Measurements from ENCODE around the gene PIEZO2.

GRCh38 chr18:11002796-11003195 lies 146.6 kb downstream of the PIEZO2 start:
- TF ChIP-seq CTCF (IDR thresholded peaks at IDR 0.05 in 8 of 11, conservative IDR thresholded peaks at IDR 0.05 in 3 of 11) (no peak), POLR2AphosphoS5 (IDR thresholded peaks at IDR 0.05) (no peak)

Measured in spleen (tissue), 7 donors.